GM23248 (cell line): ENCODE data around the gene FRMPD4. TPM values are rescaled to one million over a fixed set of nuclear protein-coding genes. Genes with fewer than 3 reads are reported as not detected.

Experiments
- DNase-seq: peaks from one replicate; pipeline ENCODE4 v3.0.0-alpha.2; 2015
- H2AFZ ChIP-seq: fragments of 200-600 bp; sonication (generic); 2 replicates; pipeline ENCODE4 v1.6.1; 2016; ENCODE audit warnings: antibody characterized with exemption
- H3F3A ChIP-seq: fragments of 200-600 bp; sonication (generic); 2 replicates; pipeline ENCODE4 v1.6.1; 2016; ENCODE audit warnings: mild to moderate bottlenecking, antibody characterized with exemption, mixed run types; ENCODE audit not compliant: insufficient read depth
- H3K27ac ChIP-seq: fragments of 200-600 bp; sonication (generic); 2 replicates; pipeline ENCODE4 v1.5.1; 2016; ENCODE audit warnings: mild to moderate bottlenecking
- H3K27me3 ChIP-seq: fragments of 200-600 bp; sonication (generic); replicated peaks from 2 replicates; pipeline ENCODE4 v1.6.1; 2016; ENCODE audit warnings: mild to moderate bottlenecking; ENCODE audit not compliant: insufficient read depth
- H3K36me3 ChIP-seq: fragments of 200-600 bp; sonication (generic); 2 replicates; pipeline ENCODE4 v1.6.1; 2016; ENCODE audit warnings: low read depth, mild to moderate bottlenecking
- H3K4me1 ChIP-seq: fragments of 200-600 bp; sonication (generic); 2 replicates; pipeline ENCODE4 v1.6.1; 2016; ENCODE audit warnings: mild to moderate bottlenecking; ENCODE audit not compliant: insufficient read depth
- H3K4me2 ChIP-seq: fragments of 200-600 bp; sonication (generic); one replicate; pipeline ENCODE4 v1.6.1; 2016; ENCODE audit warnings: mild to moderate bottlenecking; ENCODE audit not compliant: unreplicated experiment
- H3K4me3 ChIP-seq: fragments of 200-600 bp; sonication (generic); 2 replicates; pipeline ENCODE4 v1.5.1; 2016; ENCODE audit warnings: mild to moderate bottlenecking
- H3K79me2 ChIP-seq: fragments of 200-600 bp; sonication (generic); 2 replicates; pipeline ENCODE4 v1.6.1; 2016; ENCODE audit warnings: mild to moderate bottlenecking; ENCODE audit not compliant: insufficient read depth
- H3K9ac ChIP-seq: fragments of 200-600 bp; sonication (generic); 2 replicates; pipeline ENCODE4 v1.6.1; 2016; ENCODE audit warnings: mild to moderate bottlenecking
- H3K9me2 ChIP-seq: fragments of 200-600 bp; sonication (generic); 2 replicates; pipeline ENCODE4 v1.6.1; 2016; ENCODE audit warnings: mixed run types, mild to moderate bottlenecking, moderate library complexity; ENCODE audit not compliant: insufficient read depth
- H3K9me3 ChIP-seq: fragments of 200-600 bp; sonication (generic); one replicate; pipeline ENCODE4 v1.6.1; 2017; ENCODE audit warnings: low read depth
- H4K20me1 ChIP-seq: fragments of 200-600 bp; sonication (generic); 2 replicates; pipeline ENCODE4 v1.6.0; 2016; ENCODE audit not compliant: insufficient read depth
- EZH2 ChIP-seq: fragments of 200-600 bp; sonication (generic); IDR thresholded peaks from 2 replicates; pipeline ENCODE4 v1.6.1; 2018; ENCODE audit warnings: antibody characterized with exemption, mild to moderate bottlenecking; ENCODE audit not compliant: insufficient read depth, poor library complexity, severe bottlenecking
- EZH2phosphoT487 ChIP-seq: fragments of 200-600 bp; sonication (generic); IDR thresholded peaks from 2 replicates; pipeline ENCODE4 v1.6.1; 2018; ENCODE audit warnings: antibody characterized with exemption, moderate library complexity, mild to moderate bottlenecking, low read depth; ENCODE audit not compliant: insufficient read depth
- WGBS, 2 experiments: methylation state at CpG; one replicate each; pipeline ENCODE4 v1.1.6; 2015 to 2017; ENCODE audit warnings: low lambda C conversion rate in 2 of 2, low coverage in 1 of 2; ENCODE audit errors: missing lambda C conversion rate in 2 of 2; 5-methylcytosine and 5-hydroxymethylcytosine counted together
- in situ Hi-C: fragments of 300-500 bp; cut with MboI; formaldehyde crosslinking; loops from 2 replicates; pipeline ENCODE4 v1.15.0; 2020
- polyA plus RNA-seq: library from polyadenylated mRNA; unstranded; fragments of >200 nt; fragmentation: Nextera tagmentation; extraction: Ambion mirVana; gene quantifications from 2 replicates; pipeline ENCODE4 v1.2.1, GENCODE V29; 2016
- total RNA-seq: library from RNA; depleted of rRNA; stranded (reverse); fragments of >200 nt; shearing (Covaris generic); gene quantifications from 2 replicates; pipeline ENCODE4 v1.2.3, GENCODE V29; 2014

Gene FRMPD4
- total and polyA plus RNA-seq, 2 experiments from 2014 or later = 0.04 TPM; not detected in 1

DNA sequence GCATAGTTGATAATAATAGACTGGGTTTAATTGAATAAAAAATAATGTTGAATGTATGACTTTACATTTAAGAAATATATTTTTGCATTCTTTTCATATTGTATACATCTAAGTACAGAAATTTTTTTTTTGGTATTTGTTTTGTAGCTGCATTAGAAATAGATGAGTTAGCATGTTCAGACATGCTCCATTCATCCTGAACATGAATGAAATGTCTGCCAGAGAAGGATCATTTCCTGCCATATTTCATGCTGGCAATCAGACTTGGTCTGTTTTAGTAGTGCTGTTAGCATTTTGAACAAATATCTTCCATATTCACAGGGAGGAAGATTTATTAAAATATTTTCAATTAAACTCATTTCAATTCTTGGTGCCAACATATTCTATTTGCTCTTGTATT is 98.9 kb downstream of the FRMPD4 start:
- DNase-seq = no peak
- H3K9me3 ChIP-seq = no peaks in the 10 kb centered on the region
- in situ Hi-C loops = no loop called here
- H3K4me2 ChIP-seq = no peak overlapping the region
- no peaks in the 10 kb centered on the region for H4K20me1 ChIP-seq
- TF ChIP-seq EZH2 (no peak), EZH2phosphoT487 (no peak)
- H2AFZ ChIP-seq = no peak overlapping the region
- no peaks in the 10 kb centered on the region for H3K27me3 ChIP-seq
- no peaks in the 10 kb centered on the region for H3K36me3 ChIP-seq
- H3K9me2 ChIP-seq = no peaks in the 10 kb centered on the region
- H3K4me3 ChIP-seq = no peak overlapping the region
- H3K27ac ChIP-seq = no peak overlapping the region
- no peak overlapping the region for H3K9ac ChIP-seq
- no peaks in the 10 kb centered on the region for H3K4me1 ChIP-seq
- H3F3A ChIP-seq = no peaks in the 10 kb centered on the region
- no peaks in the 10 kb centered on the region for H3K79me2 ChIP-seq

DNA sequence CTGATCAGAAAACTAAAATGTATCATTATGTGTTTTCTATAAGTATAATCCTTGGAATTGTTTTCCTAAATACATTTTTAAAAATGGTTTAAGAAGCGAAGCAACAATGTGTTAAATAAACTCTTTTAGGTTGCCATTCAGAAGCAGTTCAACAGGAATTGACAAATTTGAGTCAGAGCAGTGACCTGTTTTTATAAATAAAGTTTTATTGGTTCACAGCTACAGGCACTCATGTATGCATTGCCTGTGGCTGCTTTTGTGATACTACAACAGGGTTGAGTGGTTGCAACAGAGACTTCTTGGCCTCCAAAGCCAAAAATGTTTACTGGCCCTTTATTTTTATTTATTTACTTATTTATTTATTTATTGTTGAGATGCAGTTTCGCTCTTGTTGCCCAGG is 99.5 kb downstream of the FRMPD4 start:
- H3K79me2 ChIP-seq = no peaks in the 10 kb centered on the region
- no peak for TF ChIP-seq EZH2phosphoT487
- TF ChIP-seq EZH2 = no peak
- in situ Hi-C loops = no loop called here

DNA sequence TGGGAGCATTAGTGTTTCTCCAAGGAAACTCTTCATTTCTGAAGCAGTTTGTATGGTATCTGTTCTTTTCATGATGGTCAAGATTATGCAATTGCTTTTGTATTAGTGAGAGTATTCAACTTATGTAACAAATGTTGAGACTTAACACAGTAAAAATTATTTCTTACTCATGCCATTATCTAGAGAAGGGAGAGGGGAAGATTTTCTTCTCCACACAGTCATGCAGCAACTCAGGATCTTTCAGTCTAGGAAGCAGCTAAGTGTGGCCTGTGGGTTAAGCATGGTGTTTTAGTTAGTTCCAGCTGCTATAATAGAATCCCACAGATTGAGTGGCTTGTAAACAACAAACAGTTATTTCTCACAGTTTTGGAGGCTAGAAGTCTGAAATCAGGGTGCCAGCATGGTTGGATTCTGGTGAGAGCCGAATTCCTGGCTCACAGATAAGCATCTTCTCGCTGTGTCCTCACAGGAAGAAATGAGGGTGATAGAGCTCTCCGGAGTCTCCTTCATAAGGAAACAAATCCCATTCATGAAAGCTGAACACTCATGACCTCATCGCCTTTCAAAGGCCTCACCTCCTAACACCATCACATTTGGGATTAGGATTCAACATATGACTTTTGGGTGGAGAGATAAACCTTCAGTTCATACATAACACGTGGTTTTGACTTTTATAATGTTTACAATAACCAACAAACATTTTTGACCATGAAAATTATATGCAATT is 101.2 kb downstream of the FRMPD4 start:
- no peaks in the 10 kb centered on the region for H3F3A ChIP-seq
- H3K36me3 ChIP-seq = no peaks in the 10 kb centered on the region
- no peaks in the 10 kb centered on the region for H3K27me3 ChIP-seq
- H4K20me1 ChIP-seq = no peaks in the 10 kb centered on the region
- H3K79me2 ChIP-seq = no peaks in the 10 kb centered on the region
- H3K9me2 ChIP-seq = no peaks in the 10 kb centered on the region
- in situ Hi-C loops = no loop called here
- no peak overlapping the region for H3K9ac ChIP-seq
- no peak overlapping the region for H3K27ac ChIP-seq
- no peak overlapping the region for H3K4me3 ChIP-seq
- no peak for TF ChIP-seq EZH2
- TF ChIP-seq EZH2phosphoT487 = no peak
- 14 to 17% methylated on average over 5 of the region's 5 CpGs for WGBS, 2 experiments
- no peaks in the 10 kb centered on the region for H3K9me3 ChIP-seq
- H3K4me1 ChIP-seq = no peaks in the 10 kb centered on the region
- H3K4me2 ChIP-seq = no peak overlapping the region
- H2AFZ ChIP-seq = no peak overlapping the region
- DNase-seq = no peak

More for the DNA sequence above, 99.5 kb downstream of the FRMPD4 start:
- no peaks in the 10 kb centered on the region for H3K36me3 ChIP-seq
- WGBS, 2 experiments = 25 to 31% methylated on average over 2 of the region's 2 CpGs
- DNase-seq = no peak
- H3K4me2 ChIP-seq = no peak overlapping the region
- no peaks in the 10 kb centered on the region for H3K9me3 ChIP-seq
- no peaks in the 10 kb centered on the region for H3F3A ChIP-seq
- H3K9me2 ChIP-seq = no peaks in the 10 kb centered on the region
- H3K9ac ChIP-seq = no peak overlapping the region
- H2AFZ ChIP-seq = no peak overlapping the region
- H3K4me3 ChIP-seq = no peak overlapping the region
- H3K4me1 ChIP-seq = no peaks in the 10 kb centered on the region
- no peaks in the 10 kb centered on the region for H3K27me3 ChIP-seq
- no peak overlapping the region for H3K27ac ChIP-seq
- H4K20me1 ChIP-seq = no peaks in the 10 kb centered on the region

DNA sequence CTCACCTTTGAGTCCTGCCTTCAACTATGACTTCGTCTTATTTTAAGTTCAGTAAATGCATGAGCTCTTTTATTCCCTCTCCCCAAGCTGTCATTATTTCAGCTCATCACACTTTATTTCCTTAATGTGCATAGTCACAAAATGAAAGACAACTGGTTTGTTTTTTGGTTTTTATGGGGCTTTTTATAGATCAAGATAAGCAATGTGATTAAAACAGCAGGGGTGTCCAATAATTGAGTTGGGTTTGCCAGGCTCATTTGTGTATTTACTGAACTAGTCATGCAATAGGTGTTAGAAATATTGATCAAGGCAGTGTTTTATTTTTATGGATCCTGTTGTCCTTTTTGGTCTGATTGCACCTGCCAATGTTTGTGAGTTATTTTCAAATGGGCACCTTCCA is 102.2 kb downstream of the FRMPD4 start:
- Histone ChIP-seq H3K4me1 (no peaks in the 10 kb centered on the region), H3K4me2 (no peak overlapping the region), H3K9ac (no peak overlapping the region), H2AFZ (no peak overlapping the region), H3K36me3 (no peaks in the 10 kb centered on the region), H3K4me3 (no peak overlapping the region), H4K20me1 (no peaks in the 10 kb centered on the region), H3K27ac (no peak overlapping the region), H3K9me2 (no peaks in the 10 kb centered on the region), H3K9me3 (no peaks in the 10 kb centered on the region), H3K79me2 (no peaks in the 10 kb centered on the region), H3K27me3 (no peaks in the 10 kb centered on the region), H3F3A (no peaks in the 10 kb centered on the region)
- no peak for DNase-seq
- in situ Hi-C loops = no loop called here
- 0 to 24% methylated on average over 1 of the region's 1 CpG for WGBS, 2 experiments
- no peak for TF ChIP-seq EZH2
- no peak for TF ChIP-seq EZH2phosphoT487

DNA sequence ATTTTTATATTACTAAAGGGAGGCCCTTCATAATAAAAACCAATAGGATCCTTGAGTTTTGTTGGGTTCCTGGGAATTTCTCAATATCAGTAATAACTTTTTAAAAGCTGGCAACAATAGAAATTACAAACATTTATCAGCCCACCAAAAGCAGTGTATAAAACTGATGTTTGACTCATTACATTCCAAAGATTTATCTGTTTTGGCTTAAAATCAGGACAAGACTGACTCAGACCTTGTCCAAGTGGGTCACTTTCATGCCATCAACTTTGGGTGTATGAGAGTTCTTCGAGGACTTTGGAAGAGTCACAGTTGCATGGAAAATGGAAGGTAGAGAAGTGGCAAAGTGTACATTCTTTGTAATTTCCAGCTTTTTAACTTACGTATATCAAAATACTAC is 102.8 kb downstream of the FRMPD4 start:
- Histone ChIP-seq H3K4me1 (no peaks in the 10 kb centered on the region), H3K9ac (no peak overlapping the region), H2AFZ (no peak overlapping the region), H3K27me3 (no peaks in the 10 kb centered on the region), H3K4me3 (no peak overlapping the region), H3K36me3 (no peaks in the 10 kb centered on the region), H3K4me2 (no peak overlapping the region), H4K20me1 (no peaks in the 10 kb centered on the region), H3K9me3 (no peaks in the 10 kb centered on the region), H3K79me2 (no peaks in the 10 kb centered on the region), H3F3A (no peaks in the 10 kb centered on the region), H3K27ac (no peak overlapping the region), H3K9me2 (no peaks in the 10 kb centered on the region)
- 42 to 59% methylated on average over 2 of the region's 2 CpGs for WGBS, 2 experiments
- DNase-seq = no peak
- in situ Hi-C loops = no loop called here
- TF ChIP-seq EZH2 (no peak), EZH2phosphoT487 (no peak)
